ENCODE results near the gene GPA33. TPM values are rescaled to one million over a fixed set of nuclear protein-coding genes. Genes with fewer than 3 reads are reported as not detected.

GPA33 gene
- 0.81 TPM for polyA plus RNA-seq (2013, experiment 1 of 2)
- 0.90 TPM for polyA plus RNA-seq (2013, experiment 2 of 2)

DNA sequence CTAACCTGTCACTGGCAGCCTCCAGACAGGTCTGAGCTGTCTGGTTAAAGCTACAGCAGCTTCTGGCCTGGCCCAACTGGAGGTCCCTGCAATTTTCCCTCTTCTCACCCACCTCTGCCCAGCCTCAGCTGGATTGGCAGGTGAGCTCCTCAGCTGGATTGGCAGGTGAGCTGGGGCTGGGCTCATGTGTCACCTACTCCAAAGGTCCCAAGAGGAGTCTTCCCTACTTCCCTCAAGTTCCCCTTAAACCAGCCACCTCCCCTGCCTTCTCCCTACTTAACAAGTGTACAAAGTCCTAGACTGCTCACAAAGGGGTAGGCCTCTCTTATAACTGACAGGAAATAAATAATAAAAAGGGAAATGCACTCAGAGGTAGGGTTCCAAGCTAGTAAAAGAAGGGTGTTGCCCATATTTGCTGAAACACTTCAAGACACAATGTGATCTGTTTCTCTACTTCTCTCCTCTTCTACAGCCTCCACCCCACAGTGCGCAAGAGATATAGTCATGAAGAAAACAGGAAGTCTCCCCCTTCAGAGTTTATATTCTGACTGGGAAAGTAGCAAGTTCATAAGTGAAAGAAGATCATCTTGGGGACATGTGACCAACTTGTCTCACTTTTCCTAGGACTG lies at the start of gene GPA33:
TSS of gene GPA33 (minus strand) at position 64 of the 629 bp plus-strand sequence. CDS start 90 bp downstream, outside the sequence.
- no peaks in the 10 kb centered on the region for H3K79me1 ChIP-seq (ENCODE audit: low read length)

GRCh38 chr1:167138703-167139102 lies 48.5 kb upstream of the GPA33 start:
- no peak for DNase-seq
- WGBS (ENCODE audit: extremely low coverage, insufficient coverage, low lambda C conversion rate), result no CpG with 5 or more reads among the region's 1 CpG
- H3K9ac ChIP-seq (ENCODE audit: low read length), result no peak overlapping the region

More for the DNA sequence above, at the start of gene GPA33:
- no peak within 1 kb of the TSS for H4K5ac ChIP-seq (ENCODE audit: low read length)
- no CpG with 5 or more reads among the region's 1 CpG for WGBS (ENCODE audit: extremely low coverage, insufficient coverage, low lambda C conversion rate)
- H3K27ac ChIP-seq (ENCODE audit: low read depth, low read length), result no peak within 1 kb of the TSS
- H3K36me3 ChIP-seq (ENCODE audit: control insufficient read depth, insufficient read depth, low read length), result no peaks in the 10 kb centered on the region
- no peak within 1 kb of the TSS for H2BK5ac ChIP-seq (ENCODE audit: low read length)
- no peak within 1 kb of the TSS for H2BK120ac ChIP-seq (ENCODE audit: low read depth, low read length)
- H3K56ac ChIP-seq (ENCODE audit: low read length), result no peak within 1 kb of the TSS
- H3K4me3 ChIP-seq (ENCODE audit: low read length), result no peak within 1 kb of the TSS
- no peak within 1 kb of the TSS for H3K4me2 ChIP-seq (ENCODE audit: low read length)
- no peak within 1 kb of the TSS for H2AK5ac ChIP-seq (ENCODE audit: low read length)
- no peaks in the 10 kb centered on the region for H3K79me2 ChIP-seq (ENCODE audit: control insufficient read depth, insufficient read depth, low read length)
- peaks cover 3% of the 10 kb centered on the region for H3K4me1 ChIP-seq (ENCODE audit: control insufficient read depth, low read depth, low read length)
- no peak within 1 kb of the TSS for H3K9ac ChIP-seq (ENCODE audit: low read length)
- no peak within 1 kb of the TSS for H4K8ac ChIP-seq (ENCODE audit: low read depth, low read length)
- no peak within 1 kb of the TSS for H3K23ac ChIP-seq (ENCODE audit: low read length)
- DNase-seq, result no peak
- H3K27me3 ChIP-seq (ENCODE audit: insufficient read depth, low read length, poor library complexity), result no peaks in the 10 kb centered on the region
- H3K18ac ChIP-seq (ENCODE audit: low read length), result no peak within 1 kb of the TSS
- H2BK15ac ChIP-seq (replicated peaks; ENCODE audit: low read depth), result no peak within 1 kb of the TSS
- no peak within 1 kb of the TSS for H3K4ac ChIP-seq (ENCODE audit: low read depth, low read length)

DNA sequence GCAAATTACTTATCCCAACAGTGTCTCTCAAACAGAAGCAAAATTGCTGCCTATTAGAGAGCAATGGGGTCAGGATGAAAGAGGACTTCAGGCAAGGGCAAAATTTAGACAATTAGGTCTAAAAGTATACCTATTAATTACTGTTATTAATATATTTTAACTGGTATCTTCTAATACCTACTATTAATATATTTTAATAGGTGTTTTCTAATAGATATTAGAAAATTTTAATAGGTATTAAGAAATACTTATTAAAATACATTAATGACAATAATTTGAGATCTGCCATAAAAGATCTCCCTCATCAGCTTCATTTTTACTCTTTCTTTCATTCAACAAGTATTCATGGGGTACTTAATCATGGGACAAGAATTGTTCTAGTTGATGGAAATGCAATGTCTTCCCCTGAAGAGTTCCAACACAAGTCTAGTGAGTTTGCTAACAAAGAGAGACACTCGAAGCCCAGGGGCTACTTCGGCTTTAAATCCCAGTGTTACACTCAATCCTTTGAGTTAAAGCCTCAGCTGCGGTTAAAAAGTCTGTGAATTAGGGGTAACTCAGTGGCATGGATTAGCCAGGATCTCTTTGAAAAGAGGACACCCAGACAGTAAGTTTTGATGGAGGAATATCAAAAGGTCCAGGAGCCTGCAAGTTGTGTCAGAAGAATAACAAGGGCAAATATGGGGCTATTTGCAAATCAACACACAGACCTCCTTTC lies 47.8 kb upstream of the GPA33 start:
- Histone ChIP-seq H3K27me3 (ENCODE audit: insufficient read depth, low read length, poor library complexity) (no peaks in the 10 kb centered on the region), H2AK5ac (ENCODE audit: low read length) (no peak overlapping the region), H2BK5ac (ENCODE audit: low read length) (no peak overlapping the region), H3K27ac (ENCODE audit: low read depth, low read length) (no peak overlapping the region), H3K36me3 (ENCODE audit: control insufficient read depth, insufficient read depth, low read length) (no peaks in the 10 kb centered on the region), H3K56ac (ENCODE audit: low read length) (peak overlapping the region; percentile 58), H3K4me2 (ENCODE audit: low read length) (no peak overlapping the region), H3K9ac (ENCODE audit: low read length) (no peak overlapping the region), H3K4ac (ENCODE audit: low read depth, low read length) (no peak overlapping the region), H3K4me3 (ENCODE audit: low read length) (no peak overlapping the region), H3K79me1 (ENCODE audit: low read length) (no peaks in the 10 kb centered on the region), H3K4me1 (ENCODE audit: control insufficient read depth, low read depth, low read length) (peaks cover 19% of the 10 kb centered on the region), H2BK120ac (ENCODE audit: low read depth, low read length) (peak overlapping the region; percentile 85), H3K18ac (ENCODE audit: low read length) (peak overlapping the region; percentile 53), H4K8ac (ENCODE audit: low read depth, low read length) (no peak overlapping the region), H2BK15ac (replicated peaks; ENCODE audit: low read depth) (no peak overlapping the region), H4K5ac (ENCODE audit: low read length) (no peak overlapping the region), H3K23ac (ENCODE audit: low read length) (no peak overlapping the region), H3K79me2 (ENCODE audit: control insufficient read depth, insufficient read depth, low read length) (no peaks in the 10 kb centered on the region)
- no CpG with 5 or more reads among the region's 3 CpGs for WGBS (ENCODE audit: extremely low coverage, insufficient coverage, low lambda C conversion rate)
- no peak for DNase-seq

More at GRCh38 chr1:167138703-167139102, 48.5 kb upstream of the GPA33 start:
- Histone ChIP-seq H3K79me1 (ENCODE audit: low read length) (no peaks in the 10 kb centered on the region), H3K27me3 (ENCODE audit: insufficient read depth, low read length, poor library complexity) (no peaks in the 10 kb centered on the region), H4K8ac (ENCODE audit: low read depth, low read length) (no peak overlapping the region), H3K4me3 (ENCODE audit: low read length) (no peak overlapping the region), H2BK120ac (ENCODE audit: low read depth, low read length) (no peak overlapping the region), H2BK15ac (replicated peaks; ENCODE audit: low read depth) (no peak overlapping the region), H3K79me2 (ENCODE audit: control insufficient read depth, insufficient read depth, low read length) (no peaks in the 10 kb centered on the region), H3K36me3 (ENCODE audit: control insufficient read depth, insufficient read depth, low read length) (no peaks in the 10 kb centered on the region), H3K56ac (ENCODE audit: low read length) (no peak overlapping the region), H3K23ac (ENCODE audit: low read length) (no peak overlapping the region), H3K18ac (ENCODE audit: low read length) (no peak overlapping the region), H2BK5ac (ENCODE audit: low read length) (no peak overlapping the region), H3K4me1 (ENCODE audit: control insufficient read depth, low read depth, low read length) (peaks cover 19% of the 10 kb centered on the region), H3K4me2 (ENCODE audit: low read length) (no peak overlapping the region), H4K5ac (ENCODE audit: low read length) (no peak overlapping the region), H3K27ac (ENCODE audit: low read depth, low read length) (no peak overlapping the region), H2AK5ac (ENCODE audit: low read length) (no peak overlapping the region), H3K4ac (ENCODE audit: low read depth, low read length) (no peak overlapping the region)

- H3K79me2 ChIP-seq (ENCODE audit: control insufficient read depth, insufficient read depth, low read length), result no peaks in the 10 kb centered on the region
Observed at GRCh38 chr1:167137332-167137781, 47.2 kb upstream of the GPA33 start.

GRCh38 chr1:167136806-167137205 lies 46.6 kb upstream of the GPA33 start:
- Histone ChIP-seq H2BK5ac (ENCODE audit: low read length) (no peak overlapping the region), H3K9ac (ENCODE audit: low read length) (no peak overlapping the region), H4K8ac (ENCODE audit: low read depth, low read length) (no peak overlapping the region), H3K4me1 (ENCODE audit: control insufficient read depth, low read depth, low read length) (peaks cover 20% of the 10 kb centered on the region), H3K56ac (ENCODE audit: low read length) (no peak overlapping the region), H2AK5ac (ENCODE audit: low read length) (no peak overlapping the region), H3K4me2 (ENCODE audit: low read length) (no peak overlapping the region), H3K79me2 (ENCODE audit: control insufficient read depth, insufficient read depth, low read length) (no peaks in the 10 kb centered on the region), H3K79me1 (ENCODE audit: low read length) (no peaks in the 10 kb centered on the region), H3K27me3 (ENCODE audit: insufficient read depth, low read length, poor library complexity) (no peaks in the 10 kb centered on the region), H3K18ac (ENCODE audit: low read length) (no peak overlapping the region), H3K4me3 (ENCODE audit: low read length) (no peak overlapping the region), H2BK15ac (replicated peaks; ENCODE audit: low read depth) (no peak overlapping the region), H2BK120ac (ENCODE audit: low read depth, low read length) (no peak overlapping the region), H3K23ac (ENCODE audit: low read length) (no peak overlapping the region), H4K5ac (ENCODE audit: low read length) (no peak overlapping the region), H3K36me3 (ENCODE audit: control insufficient read depth, insufficient read depth, low read length) (no peaks in the 10 kb centered on the region), H3K27ac (ENCODE audit: low read depth, low read length) (peak overlapping the region; percentile 51), H3K4ac (ENCODE audit: low read depth, low read length) (no peak overlapping the region)
- WGBS (ENCODE audit: extremely low coverage, insufficient coverage, low lambda C conversion rate), result no CpG with 5 or more reads among the region's 2 CpGs
- DNase-seq, result no peak

More at GRCh38 chr1:167137332-167137781, 47.2 kb upstream of the GPA33 start:
- no peak overlapping the region for H3K4me3 ChIP-seq (ENCODE audit: low read length)
- H3K4ac ChIP-seq (ENCODE audit: low read depth, low read length), result no peak overlapping the region
- no peak overlapping the region for H4K5ac ChIP-seq (ENCODE audit: low read length)
- peak overlapping the region; percentile 85 for H2BK120ac ChIP-seq (ENCODE audit: low read depth, low read length)
- H2BK5ac ChIP-seq (ENCODE audit: low read length), result no peak overlapping the region
- no CpG with 5 or more reads among the region's 6 CpGs for WGBS (ENCODE audit: extremely low coverage, insufficient coverage, low lambda C conversion rate)
- no peaks in the 10 kb centered on the region for H3K36me3 ChIP-seq (ENCODE audit: control insufficient read depth, insufficient read depth, low read length)
- peaks cover 19% of the 10 kb centered on the region for H3K4me1 ChIP-seq (ENCODE audit: control insufficient read depth, low read depth, low read length)
- DNase-seq, result no peak
- H3K4me2 ChIP-seq (ENCODE audit: low read length), result no peak overlapping the region
- H4K8ac ChIP-seq (ENCODE audit: low read depth, low read length), result no peak overlapping the region
- H3K79me1 ChIP-seq (ENCODE audit: low read length), result no peaks in the 10 kb centered on the region
- peak overlapping the region; percentile 58 for H3K56ac ChIP-seq (ENCODE audit: low read length)
- peak overlapping the region; percentile 53 for H3K18ac ChIP-seq (ENCODE audit: low read length)
- no peak overlapping the region for H2BK15ac ChIP-seq (replicated peaks; ENCODE audit: low read depth)
- H3K27me3 ChIP-seq (ENCODE audit: insufficient read depth, low read length, poor library complexity), result no peaks in the 10 kb centered on the region
- H3K23ac ChIP-seq (ENCODE audit: low read length), result no peak overlapping the region
- H2AK5ac ChIP-seq (ENCODE audit: low read length), result no peak overlapping the region
- no peak overlapping the region for H3K27ac ChIP-seq (ENCODE audit: low read depth, low read length)
- H3K9ac ChIP-seq (ENCODE audit: low read length), result no peak overlapping the region

Data from mesendoderm (in vitro differentiated cells).